MM.1S (cell line): ENCODE measurements around the gene ZDHHC13.

ENCODE experiments used
- DNase-seq: peaks from one replicate; pipeline ENCODE4 v3.0.0-alpha.2; 2015
- H2AFZ ChIP-seq: fragments of 300-600 bp; sonication (generic); 2 replicates; pipeline ENCODE4 v1.6.0; 2016; ENCODE audit warnings: antibody characterized with exemption, low read length
- H3F3A ChIP-seq: fragments of 300-600 bp; sonication (generic); 2 replicates; pipeline ENCODE4 v1.6.1; 2016; ENCODE audit warnings: mild to moderate bottlenecking, antibody characterized with exemption, low read length, moderate library complexity, mixed read lengths; ENCODE audit not compliant: insufficient read depth
- H3K27ac ChIP-seq: fragments of 300-600 bp; sonication (generic); 2 replicates; pipeline ENCODE4 v1.5.1; 2016; ENCODE audit warnings: mild to moderate bottlenecking, low read length
- H3K27me3 ChIP-seq: fragments of 300-600 bp; sonication (generic); replicated peaks from 2 replicates; pipeline ENCODE4 v1.6.0; 2016; ENCODE audit warnings: low read length; ENCODE audit not compliant: insufficient read depth
- H3K36me3 ChIP-seq: fragments of 300-600 bp; sonication (generic); replicated peaks from 2 replicates; pipeline ENCODE4 v1.6.1; 2016; ENCODE audit warnings: mild to moderate bottlenecking, low read length, mixed read lengths; ENCODE audit not compliant: insufficient read depth
- H3K4me1 ChIP-seq: fragments of 300-600 bp; sonication (generic); 2 replicates; pipeline ENCODE4 v1.6.1; 2016; ENCODE audit warnings: low read length, mixed read lengths
- H3K4me2 ChIP-seq: fragments of 300-600 bp; sonication (generic); 2 replicates; pipeline ENCODE4 v1.6.0; 2016; ENCODE audit warnings: low read depth, low read length
- H3K4me3 ChIP-seq: fragments of 300-600 bp; sonication (generic); 2 replicates; pipeline ENCODE4 v1.5.1; 2016; ENCODE audit warnings: low read length, mixed read lengths
- H3K79me2 ChIP-seq: fragments of 300-600 bp; sonication (generic); 2 replicates; pipeline ENCODE4 v1.6.1; 2016; ENCODE audit warnings: mixed run types, low read length, mixed read lengths
- H3K9ac ChIP-seq: fragments of 300-600 bp; sonication (generic); 2 replicates; pipeline ENCODE4 v1.6.1; 2016; ENCODE audit warnings: low read length, mixed read lengths
- H3K9me2 ChIP-seq: fragments of 300-600 bp; sonication (generic); replicated peaks from 2 replicates; pipeline ENCODE4 v1.6.1; 2016; ENCODE audit warnings: mild to moderate bottlenecking, low read length, mixed read lengths; ENCODE audit not compliant: insufficient read depth
- H3K9me3 ChIP-seq: fragments of 300-600 bp; sonication (generic); replicated peaks from 2 replicates; pipeline ENCODE4 v1.6.1; 2016; ENCODE audit warnings: mild to moderate bottlenecking, low read length, mixed read lengths; ENCODE audit not compliant: insufficient read depth
- H4K20me1 ChIP-seq: fragments of 300-600 bp; sonication (generic); 2 replicates; pipeline ENCODE4 v1.6.1; 2016; ENCODE audit warnings: mild to moderate bottlenecking, low read length, moderate library complexity, mixed read lengths; ENCODE audit not compliant: insufficient read depth
- EZH2 ChIP-seq: fragments of 300-600 bp; sonication (generic); optimal IDR thresholded peaks from 2 replicates; pipeline ENCODE3; 2017; ENCODE audit warnings: low read depth, mild to moderate bottlenecking, antibody characterized with exemption, low read length, mixed read lengths
- EZH2phosphoT487 ChIP-seq: fragments of 300-600 bp; sonication (generic); IDR thresholded peaks from 2 replicates; pipeline ENCODE4 v1.6.1; 2018; ENCODE audit warnings: antibody characterized with exemption, low read length
- TF ChIP-seq, protein P1 (sequence below): fragments of 300-600 bp; sonication (generic); IDR thresholded peaks from 2 replicates; pipeline ENCODE4 v1.5.1; 2016; ENCODE audit warnings: antibody characterized with exemption, low read length, mixed read lengths

ZDHHC13 gene

DNA sequence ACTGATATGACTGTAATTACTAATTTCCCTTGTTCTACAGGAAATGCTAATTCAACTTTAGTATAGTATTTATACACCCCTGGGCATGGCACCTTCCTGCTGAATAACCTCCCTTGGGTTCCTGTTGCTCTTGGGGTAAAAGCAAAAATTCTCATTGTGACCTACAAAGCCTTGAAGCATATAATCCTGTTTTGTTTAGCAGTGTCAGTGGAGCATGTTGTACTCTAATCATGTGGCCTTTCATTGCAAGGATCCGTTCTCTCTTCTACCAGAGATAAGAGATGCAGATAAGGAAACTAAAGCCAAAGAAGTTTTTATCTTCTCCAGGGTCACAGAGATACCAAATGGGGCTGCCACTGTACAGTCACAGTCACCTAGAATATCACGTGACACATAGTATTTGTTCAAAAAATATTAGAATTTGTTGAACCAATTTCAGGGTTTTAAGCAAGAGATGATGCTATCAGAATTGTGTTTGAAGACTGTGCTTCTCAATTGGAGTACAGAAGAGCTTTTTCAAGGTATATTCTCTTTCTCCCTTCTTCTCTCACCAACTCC is 59.7 kb downstream of the ZDHHC13 start:
- H3K36me3 ChIP-seq: no peaks in the 10 kb centered on the region; the same call in 1 of the 2 replicates

DNA sequence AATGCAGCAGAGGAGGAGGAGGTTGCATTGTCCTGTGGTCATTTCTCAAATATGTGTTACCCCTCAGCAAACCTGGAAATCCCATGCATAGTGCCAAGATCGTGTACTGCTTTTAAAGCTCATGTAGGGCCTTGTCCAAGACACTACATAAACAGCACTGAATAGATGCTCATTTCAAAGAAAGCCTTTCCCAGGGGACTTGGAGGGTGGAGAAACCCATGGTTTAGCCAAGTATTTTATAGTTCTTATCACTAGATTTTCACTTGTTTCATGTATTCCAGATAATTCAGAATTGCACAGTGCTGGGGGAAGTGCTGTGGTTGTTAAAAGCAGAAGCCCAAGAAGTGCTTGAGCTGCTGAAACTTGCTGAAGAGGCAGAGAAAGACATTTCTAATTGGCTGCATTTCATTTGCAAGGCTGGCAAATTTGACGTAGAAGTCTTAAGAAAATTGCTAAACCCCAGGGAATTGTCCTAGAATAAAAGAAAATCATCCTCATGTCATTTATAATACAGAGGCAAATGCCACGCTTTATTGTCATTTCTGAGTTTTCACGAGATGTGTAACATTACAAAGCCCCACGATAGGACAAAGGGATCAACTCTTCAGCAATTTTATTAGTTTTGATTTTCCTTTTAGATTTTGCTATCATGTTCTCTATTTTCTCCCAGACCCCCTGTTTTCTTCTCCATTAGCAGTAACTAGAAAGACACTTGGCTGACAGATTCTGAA is 64.7 kb downstream of the ZDHHC13 start:
- H3K36me3 ChIP-seq: no peaks in the 10 kb centered on the region

More for the DNA sequence above, 59.7 kb downstream of the ZDHHC13 start:
- Histone ChIP-seq H3K4me3 (no peak overlapping the region), H3K27ac (no peak overlapping the region), H3K4me1 (no peaks in the 10 kb centered on the region), H4K20me1 (no peaks in the 10 kb centered on the region), H3K4me2 (no peak overlapping the region), H3K9ac (no peak overlapping the region), H3K27me3 (no peaks in the 10 kb centered on the region), H2AFZ (no peak overlapping the region), H3K79me2 (no peaks in the 10 kb centered on the region), H3K9me2 (no peaks in the 10 kb centered on the region), H3K9me3 (no peaks in the 10 kb centered on the region), H3F3A (no peaks in the 10 kb centered on the region)
- DNase-seq: no peak
- no peak for TF ChIP-seq EZH2
- TF ChIP-seq, protein P1, sequence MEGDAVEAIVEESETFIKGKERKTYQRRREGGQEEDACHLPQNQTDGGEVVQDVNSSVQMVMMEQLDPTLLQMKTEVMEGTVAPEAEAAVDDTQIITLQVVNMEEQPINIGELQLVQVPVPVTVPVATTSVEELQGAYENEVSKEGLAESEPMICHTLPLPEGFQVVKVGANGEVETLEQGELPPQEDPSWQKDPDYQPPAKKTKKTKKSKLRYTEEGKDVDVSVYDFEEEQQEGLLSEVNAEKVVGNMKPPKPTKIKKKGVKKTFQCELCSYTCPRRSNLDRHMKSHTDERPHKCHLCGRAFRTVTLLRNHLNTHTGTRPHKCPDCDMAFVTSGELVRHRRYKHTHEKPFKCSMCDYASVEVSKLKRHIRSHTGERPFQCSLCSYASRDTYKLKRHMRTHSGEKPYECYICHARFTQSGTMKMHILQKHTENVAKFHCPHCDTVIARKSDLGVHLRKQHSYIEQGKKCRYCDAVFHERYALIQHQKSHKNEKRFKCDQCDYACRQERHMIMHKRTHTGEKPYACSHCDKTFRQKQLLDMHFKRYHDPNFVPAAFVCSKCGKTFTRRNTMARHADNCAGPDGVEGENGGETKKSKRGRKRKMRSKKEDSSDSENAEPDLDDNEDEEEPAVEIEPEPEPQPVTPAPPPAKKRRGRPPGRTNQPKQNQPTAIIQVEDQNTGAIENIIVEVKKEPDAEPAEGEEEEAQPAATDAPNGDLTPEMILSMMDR: no peak
- TF ChIP-seq EZH2phosphoT487: no peak

DNA sequence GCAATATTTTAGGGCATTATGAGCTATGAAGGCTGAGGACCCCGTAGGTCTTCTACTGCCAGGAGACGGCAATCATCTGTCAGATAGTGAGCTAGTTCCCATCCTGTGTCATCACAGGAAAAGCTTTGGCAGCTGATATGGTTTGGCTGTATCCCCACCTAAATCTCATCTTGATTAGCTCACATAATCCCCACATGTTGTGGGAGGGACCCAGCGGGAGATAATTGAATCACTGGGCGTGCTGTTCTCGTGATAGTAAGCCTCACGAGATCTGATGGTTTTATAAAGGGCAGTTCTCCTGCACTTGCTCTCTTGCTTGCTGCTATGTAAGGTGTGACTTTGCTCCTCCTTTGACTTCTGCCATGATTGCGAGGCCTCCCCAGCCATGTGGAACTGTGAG is 66.7 kb downstream of the ZDHHC13 start:
- Histone ChIP-seq H3K4me1 (no peaks in the 10 kb centered on the region), H3K4me3 (no peak overlapping the region), H4K20me1 (no peaks in the 10 kb centered on the region), H3K36me3 (no peaks in the 10 kb centered on the region), H3K27me3 (no peaks in the 10 kb centered on the region), H3K9me2 (no peaks in the 10 kb centered on the region), H3F3A (no peaks in the 10 kb centered on the region), H3K27ac (no peak overlapping the region), H2AFZ (no peak overlapping the region), H3K9me3 (no peaks in the 10 kb centered on the region), H3K4me2 (no peak overlapping the region), H3K9ac (no peak overlapping the region), H3K79me2 (no peaks in the 10 kb centered on the region)
- TF ChIP-seq, protein P1: no peak
- TF ChIP-seq EZH2: no peak
- no peak for DNase-seq

More for the DNA sequence above, 64.7 kb downstream of the ZDHHC13 start:
- TF ChIP-seq EZH2phosphoT487 (no peak), EZH2 (no peak)
- TF ChIP-seq, protein P1: no peak
- Histone ChIP-seq H3K9me2 (no peaks in the 10 kb centered on the region), H3K4me1 (no peaks in the 10 kb centered on the region), H3K27me3 (no peaks in the 10 kb centered on the region), H2AFZ (no peak overlapping the region), H3K9me3 (no peaks in the 10 kb centered on the region), H3K9ac (no peak overlapping the region), H4K20me1 (no peaks in the 10 kb centered on the region), H3F3A (no peaks in the 10 kb centered on the region), H3K4me3 (no peak overlapping the region), H3K79me2 (no peaks in the 10 kb centered on the region), H3K4me2 (no peak overlapping the region), H3K27ac (no peak overlapping the region)
- no peak for DNase-seq
